Measurements from ENCODE around the gene IL5RA.

The IL5RA gene

GRCh38 chr3:3110299-3110630, at the start of gene IL5RA:
Gene IL5RA (minus strand): TSS chr3:3110374. CDS start chr3:3104984, 5,390 bp downstream.
- DNase-seq: no peak

DNA sequence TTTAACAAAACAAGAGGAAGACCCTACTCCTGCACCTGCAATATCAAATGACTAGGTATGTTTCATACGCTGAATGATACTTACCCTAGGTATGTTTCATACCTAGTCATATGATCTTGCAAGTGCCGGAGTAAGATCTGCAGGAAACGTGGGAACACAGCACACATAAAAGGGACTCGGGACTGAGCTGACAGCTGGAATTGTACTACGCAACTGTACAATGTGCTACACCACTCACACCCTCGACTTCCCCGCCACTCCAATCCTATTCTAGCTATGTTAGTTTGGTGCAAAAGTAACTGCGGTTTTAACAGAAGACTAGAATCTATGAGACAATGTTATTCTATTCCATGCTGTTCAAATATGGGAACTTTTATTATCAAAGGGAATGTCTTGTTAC, 47.3 kb upstream of the IL5RA start:
- no peak for DNase-seq

DNA sequence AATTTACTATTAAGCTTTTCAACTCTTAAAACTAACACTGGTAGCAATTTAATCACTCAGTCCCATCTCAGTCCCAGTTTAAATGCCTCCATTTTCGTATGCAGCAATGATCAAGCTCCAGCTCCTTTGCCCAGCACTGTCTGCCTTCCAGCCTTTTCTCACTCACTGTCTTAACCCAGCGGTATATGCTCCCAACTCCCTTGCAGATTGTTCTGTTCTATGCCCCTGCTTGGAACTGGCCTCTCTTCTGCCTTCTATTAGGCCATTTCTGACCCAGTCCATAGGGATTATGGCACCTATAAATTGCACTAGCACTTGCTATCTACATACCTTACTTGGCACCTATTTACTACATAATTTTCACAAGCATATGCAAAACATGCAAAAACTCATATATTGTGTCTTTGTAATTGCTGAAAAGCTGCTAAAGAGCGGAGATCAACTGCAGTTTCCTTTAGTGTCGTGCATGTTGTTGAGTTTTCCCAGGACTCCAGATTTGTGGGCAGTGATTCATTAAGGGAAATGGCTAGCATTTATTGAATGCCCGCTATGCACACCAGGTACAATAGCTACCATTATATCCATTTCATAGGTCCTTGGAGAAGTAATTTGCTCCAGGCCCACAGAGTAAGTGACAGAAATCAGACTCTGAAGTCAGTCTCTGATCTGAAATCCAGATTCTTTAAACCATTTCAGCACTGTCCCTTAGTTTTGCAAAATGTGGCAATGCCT, 44.9 kb upstream of the IL5RA start:
- DNase-seq: no peak

DNA sequence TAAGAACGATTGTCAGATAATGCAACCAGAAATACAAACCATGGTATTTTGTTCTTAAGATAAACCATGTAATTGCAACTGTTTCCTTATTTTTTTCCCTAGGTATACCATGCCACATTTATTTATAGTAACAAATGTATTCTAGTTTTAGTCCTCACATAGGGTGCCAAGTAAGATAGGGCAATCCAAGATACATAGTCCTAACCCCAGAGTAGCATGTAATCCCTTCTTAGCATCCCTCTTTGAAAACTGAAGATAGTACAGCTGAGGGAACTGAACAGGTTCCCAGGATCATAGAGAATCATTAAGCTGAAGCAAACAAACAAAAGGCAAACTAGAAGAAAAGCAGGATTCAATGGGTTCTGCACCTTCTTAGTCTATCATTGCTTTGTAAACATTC, 41.3 kb upstream of the IL5RA start:
- DNase-seq: no peak

DNA sequence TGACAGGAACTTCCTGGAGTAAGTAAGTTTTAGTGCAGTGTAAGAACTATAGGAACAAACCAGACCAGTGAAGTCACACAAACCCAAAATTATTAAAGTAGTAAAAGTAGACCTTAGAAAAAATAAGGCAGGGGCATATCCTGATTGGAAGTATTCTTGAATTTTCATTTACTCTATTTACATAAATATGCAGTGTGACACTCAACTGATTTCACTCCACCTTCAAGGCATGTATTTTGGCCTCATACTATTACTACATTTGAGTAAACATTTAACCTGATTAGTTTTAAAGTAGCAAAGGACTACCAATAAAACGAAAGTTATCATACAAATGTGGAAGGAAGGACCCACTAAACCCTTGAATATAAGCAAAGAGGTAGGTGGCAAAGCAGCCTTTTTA, 39.4 kb upstream of the IL5RA start:
- DNase-seq: no peak

- DNase-seq: no peak
These were observed 35.7 kb upstream of the IL5RA start for GRCh38 chr3:3145831-3146230.

DNA sequence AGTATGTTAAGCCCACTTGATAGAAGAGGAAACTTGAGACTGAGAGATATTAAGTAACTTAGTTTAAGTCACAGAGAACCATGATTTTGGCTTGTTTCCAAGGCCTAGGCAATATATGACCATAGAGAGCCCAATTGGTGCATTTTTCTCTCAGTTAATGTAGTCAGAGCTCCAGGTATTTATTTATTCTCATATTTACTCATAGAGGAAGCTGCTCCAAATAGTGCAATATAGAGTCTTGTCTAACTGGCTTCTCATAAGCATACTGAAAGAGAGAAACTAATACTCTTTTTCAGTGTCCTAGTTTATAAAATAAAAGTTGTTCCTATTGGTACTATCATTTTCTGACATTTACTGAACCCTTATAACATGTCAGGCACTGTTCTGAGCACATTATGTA, 31.8 kb upstream of the IL5RA start:
- DNase-seq: no peak

DNA sequence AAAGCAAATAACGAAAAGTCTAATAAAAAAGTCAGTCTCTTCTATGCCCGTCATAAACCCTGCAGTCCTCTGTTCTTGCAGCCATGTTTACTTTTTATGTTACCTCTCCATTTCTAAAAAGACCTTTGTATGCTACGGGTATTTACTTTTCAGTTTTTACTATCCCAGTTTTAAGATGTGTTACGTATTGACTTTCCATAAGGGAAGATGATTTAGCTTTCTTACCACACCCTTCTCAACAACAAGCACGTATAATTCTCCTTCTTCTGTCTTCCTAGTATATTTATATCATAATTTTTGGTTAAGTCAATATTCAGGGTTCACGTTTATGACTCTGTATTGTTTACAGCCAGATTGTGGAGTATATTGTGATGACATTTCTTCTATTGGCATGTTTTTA, 27.4 kb upstream of the IL5RA start:
- no peak for DNase-seq

- no peak for DNase-seq
These were observed 24.7 kb upstream of the IL5RA start for GRCh38 chr3:3134750-3135448.

- DNase-seq: no peak
These were observed 23.3 kb upstream of the IL5RA start for GRCh38 chr3:3133500-3133899.

- DNase-seq: no peak
These were observed 19.4 kb upstream of the IL5RA start for GRCh38 chr3:3129579-3129978.

DNA sequence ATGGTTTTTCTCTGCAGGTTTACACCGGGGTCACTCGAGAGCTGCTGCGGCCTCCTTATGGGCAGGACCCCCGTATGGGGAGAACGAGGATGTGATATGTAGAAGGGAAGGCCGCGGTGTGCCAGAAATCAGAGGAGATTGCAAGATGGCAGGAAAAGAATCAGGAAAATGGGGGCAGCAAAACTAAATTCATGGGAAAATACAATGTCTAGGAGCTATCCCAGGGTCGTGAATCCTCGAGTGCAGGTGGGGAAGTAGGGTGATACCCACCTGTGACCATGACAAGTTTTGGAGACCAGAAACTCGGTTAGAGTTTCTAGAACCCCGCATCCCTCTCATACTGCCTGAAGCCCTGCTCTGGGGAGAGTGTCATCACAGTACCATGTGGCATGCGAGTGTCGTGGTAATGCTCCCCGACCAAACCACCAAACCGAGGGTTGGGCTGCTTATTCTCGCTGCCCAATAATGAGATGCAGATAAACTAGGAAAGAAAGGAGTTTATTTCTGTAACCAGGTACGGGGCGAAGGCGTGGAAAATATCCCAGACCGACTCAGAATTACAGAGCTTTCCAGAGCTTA, 17.3 kb upstream of the IL5RA start:
- no peak for DNase-seq

- DNase-seq: peak; percentile 97
These were observed 16.6 kb upstream of the IL5RA start, which contains the start of gene TRNT1 for GRCh38 chr3:3126477-3127431. Gene TRNT1 (plus strand): TSS chr3:3126940. CDS start chr3:3129041, 2,101 bp downstream.

DNA sequence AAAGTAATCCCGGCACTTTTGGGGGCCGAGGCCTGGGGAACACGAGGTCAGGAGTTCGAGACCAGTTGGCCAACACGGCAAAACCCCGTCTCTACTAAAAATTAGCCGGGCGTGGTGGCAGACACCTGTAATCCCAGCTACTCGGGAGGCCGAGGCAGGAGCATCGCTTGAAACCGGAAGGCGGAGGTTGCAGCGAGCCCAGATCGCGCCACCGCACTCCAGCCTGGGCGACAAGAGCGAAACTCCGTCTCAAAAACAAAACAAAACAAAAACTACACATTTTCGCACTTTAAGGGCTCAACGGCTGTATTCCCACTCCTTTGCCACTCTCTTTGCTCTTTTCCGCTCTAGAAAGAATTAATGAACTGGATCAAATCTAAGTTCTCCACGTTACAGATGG, 15.8 kb upstream of the IL5RA start:
- DNase-seq: no peak

DNA sequence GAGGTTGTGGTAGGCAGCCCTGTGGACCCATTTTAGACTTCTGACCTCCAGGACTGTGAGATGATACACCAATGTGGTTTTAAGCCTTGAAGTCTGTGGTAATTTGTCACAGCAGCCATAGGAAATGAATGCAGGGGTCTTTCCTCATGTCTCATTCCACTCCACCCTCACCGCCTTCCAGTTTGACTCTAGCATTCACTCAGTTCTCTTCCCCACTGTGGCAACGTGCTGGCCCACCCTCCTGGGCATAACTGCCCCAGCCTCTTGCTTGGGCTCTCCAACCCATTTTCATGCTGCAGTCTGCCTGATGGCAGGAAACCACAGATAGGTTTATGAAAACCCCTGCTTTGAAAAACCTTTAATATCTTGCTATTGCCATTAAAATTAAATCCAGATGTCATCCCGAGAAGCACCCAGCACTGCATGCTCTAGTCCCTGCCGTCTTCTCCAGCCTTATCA, 9.2 kb upstream of the IL5RA start:
- DNase-seq: no peak

DNA sequence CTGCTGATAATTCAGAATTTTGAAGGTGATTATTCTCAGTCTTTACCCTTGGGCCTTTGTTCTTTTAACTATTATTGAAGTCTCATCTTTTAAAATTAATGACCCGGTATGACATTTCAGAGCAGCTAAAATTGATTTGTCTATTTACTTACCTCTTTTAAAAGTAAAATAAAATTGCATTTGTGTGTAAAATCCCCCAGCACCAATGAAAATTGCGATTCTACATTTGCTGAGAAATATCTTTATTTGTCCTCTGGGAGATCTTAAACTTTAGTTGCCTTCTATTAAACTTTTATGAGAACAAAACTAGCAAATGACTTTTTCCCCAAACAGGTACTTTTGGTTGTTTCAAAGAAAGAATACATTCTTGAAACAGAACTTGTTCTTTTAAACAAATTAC, 7.5 kb upstream of the IL5RA start:
- no peak for DNase-seq

GRCh38 chr3:3113042-3113709, 3.0 kb upstream of the IL5RA start:
- no peak for DNase-seq

- no peak for DNase-seq
These were observed 681 bp upstream of the IL5RA start for GRCh38 chr3:3110749-3111361.

GRCh38 chr3:3109407-3110298, 521 bp downstream of the IL5RA start:
- no peak for DNase-seq

DNA sequence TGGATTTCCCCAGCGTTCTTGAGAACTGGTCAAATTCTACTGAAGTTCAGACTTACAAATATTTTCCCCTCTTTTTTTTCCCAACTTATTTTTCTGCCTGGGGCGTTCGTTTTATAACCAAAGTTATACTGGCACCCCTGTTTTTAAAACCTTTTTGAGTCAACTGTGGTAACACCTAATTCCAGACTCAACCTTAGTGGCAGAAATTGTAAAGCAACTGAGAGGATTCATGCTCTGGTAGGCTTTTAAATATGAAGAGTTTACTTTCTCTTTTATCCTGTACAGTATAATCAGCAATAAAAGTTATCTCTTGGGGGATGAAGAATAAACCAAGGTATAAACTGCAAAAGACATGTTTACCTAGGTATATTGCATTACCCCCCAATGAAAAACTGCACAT, 2.3 kb downstream of the IL5RA start:
- no peak for DNase-seq

GRCh38 chr3:3107181-3107580, 3.0 kb downstream of the IL5RA start:
- DNase-seq: no peak

Measured in inflammatory macrophage treated with lipopolysaccharide for 4 hours (primary cell).